Activated effector memory CD4-positive, alpha-beta T cell treated with anti-CD3 and anti-CD28 coated beads, Interleukin-2, amount 50 U/mL, for 16 hours (primary cell): ENCODE measurements around the gene ZNF234.
"Not testable (repeated sequence)": the region's sequence is repeated elsewhere in the genome, so short reads cannot be mapped to it uniquely, and the experiment has no call there.

Source experiments
- DNase-seq: peaks from one replicate; pipeline ENCODE4 v3.0.0-alpha.2; 2020

The ZNF234 gene

DNA sequence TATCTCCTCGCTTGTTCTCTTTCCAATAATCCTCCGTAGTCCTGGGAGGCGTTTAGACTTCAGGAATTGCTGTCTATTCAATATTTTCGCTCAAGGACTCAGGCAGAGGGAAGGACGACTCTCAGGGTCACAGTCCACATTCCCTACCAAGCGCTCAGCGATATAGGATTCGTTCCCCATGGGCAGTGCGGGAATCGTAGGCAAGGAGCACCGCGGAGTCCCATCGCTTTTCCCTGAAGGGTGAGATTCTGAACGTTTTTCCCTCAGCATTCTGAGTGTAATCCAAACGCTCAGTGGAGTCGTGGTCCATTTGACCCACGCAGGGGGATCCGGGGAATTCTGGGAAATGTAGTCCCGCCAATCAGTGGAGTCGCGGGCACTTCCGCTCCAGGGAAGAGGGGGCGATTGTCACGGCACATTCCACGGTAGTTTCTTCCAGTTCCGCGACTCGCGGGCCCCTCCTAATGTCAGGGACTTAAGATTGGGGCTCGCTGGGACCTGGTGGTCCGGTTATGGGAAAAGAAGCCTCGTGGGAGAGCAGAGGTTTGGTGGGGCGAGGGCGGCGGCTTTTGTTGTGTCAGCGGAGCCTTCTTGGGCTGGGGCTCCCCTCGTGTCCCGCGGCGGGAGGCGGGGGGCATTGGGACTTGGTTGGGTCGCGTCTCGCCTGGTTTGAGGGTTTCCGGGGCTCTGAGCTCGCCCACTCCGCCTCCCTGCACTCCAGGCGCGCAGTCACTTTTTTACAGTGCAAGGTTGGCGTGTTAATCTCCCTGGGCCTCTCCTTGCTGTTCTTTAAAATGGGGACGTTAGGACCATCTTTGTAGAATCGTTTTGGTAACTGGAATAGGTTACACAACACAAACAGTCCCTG lies at the start of gene ZNF234:
Gene ZNF234 (plus strand): TSS at position 364 of the 868 bp plus-strand sequence. CDS start 3,079 bp downstream, outside the sequence.
- DNase-seq, result peak; percentile 90

DNA sequence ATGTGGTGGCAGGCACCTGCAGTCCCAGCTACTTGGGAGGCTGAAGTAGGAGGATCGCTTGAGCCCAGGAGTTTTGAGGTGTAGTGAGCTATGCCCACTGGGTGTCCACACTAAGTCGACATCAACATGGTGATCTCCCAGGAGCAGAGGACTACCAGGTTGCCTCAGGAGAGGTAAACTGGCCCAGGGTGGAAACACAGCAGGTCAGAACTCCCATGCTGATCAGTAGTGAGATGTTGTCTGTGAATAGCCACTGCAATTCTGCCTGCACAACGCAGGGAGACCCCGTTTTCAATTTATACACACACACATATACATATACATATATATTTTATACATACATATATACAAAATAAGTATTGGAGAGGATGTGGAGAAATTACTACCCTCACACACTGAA lies 49.2 kb upstream of the ZNF234 start:
- no peak for DNase-seq

DNA sequence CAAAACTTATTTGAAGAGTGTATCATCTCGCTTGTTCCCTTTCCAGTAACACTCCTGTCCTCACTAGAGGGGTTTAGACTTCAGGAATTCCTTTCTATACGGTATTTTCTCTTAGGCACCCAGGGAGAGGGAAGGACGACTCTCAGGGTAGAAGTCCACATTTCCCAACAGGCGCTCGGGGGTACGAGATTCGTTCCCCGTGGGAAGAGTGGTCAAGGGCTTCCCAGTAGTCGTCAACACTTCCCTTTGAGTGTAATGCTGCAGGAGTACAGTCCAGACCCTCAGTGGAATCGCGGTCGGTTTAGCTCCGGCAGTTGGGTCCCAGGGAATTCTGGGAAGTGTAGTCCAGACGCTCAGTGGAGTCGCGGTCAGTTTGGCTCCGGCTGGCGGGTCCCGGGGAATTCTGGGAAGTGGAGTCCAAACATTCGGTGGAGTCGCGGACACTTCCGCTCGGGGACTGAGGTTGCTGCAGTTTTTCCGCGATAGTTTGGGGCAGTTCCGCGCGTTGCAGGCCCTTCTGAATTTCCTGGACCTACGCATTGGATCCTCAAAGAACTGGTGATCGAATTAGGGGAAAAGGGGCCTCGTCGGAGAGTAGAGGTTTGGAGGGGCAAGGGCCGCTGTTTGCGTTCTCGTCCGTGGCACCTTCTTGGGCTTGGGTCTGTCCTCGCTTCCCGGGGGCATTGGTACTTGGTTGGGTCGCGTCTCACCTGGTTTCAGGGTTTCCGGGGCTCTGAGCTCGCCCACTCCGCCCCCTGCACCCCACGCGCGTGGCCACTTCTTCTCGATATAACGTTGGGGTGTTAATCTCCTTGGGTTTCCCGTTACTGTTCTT lies 47.2 kb upstream of the ZNF234 start, which contains the start of gene ZNF224:
Gene ZNF224 (plus strand): TSS at position 431 of the 835 bp plus-strand sequence. CDS start 3,513 bp downstream, outside the sequence.
- DNase-seq, result peak; percentile 93

DNA sequence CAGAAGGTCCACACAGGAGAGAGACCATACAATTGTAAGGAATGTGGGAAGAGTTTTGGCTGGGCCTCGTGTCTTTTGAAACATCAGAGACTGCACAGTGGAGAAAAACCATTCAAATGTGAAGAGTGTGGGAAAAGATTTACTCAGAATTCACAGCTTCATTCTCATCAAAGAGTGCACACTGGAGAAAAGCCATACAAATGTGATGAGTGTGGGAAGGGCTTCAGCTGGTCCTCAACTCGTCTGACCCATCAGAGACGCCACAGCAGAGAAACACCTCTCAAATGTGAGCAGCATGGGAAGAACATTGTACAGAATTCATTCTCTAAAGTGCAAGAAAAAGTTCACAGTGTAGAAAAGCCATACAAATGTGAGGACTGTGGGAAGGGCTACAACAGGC lies 33.6 kb upstream of the ZNF234 start:
- DNase-seq, result no peak

DNA sequence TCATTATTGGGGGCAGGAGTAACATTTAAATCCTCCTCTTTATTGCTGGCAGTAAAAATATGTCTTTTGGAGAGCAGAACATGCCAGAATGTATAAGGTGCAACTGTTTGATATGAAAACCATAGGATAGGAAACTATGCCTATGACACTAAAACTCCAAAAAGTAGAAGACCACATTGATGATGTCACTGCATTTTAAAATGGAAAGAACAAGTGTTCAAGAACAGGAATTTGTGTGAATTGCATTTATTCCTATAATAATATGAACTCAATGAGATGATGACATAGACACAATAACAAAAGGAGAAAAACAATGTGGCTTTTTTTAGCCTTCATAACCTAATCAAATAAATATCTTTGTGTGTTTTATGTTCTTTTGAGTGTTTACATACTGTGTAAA lies 31.9 kb upstream of the ZNF234 start:
- no peak for DNase-seq

DNA sequence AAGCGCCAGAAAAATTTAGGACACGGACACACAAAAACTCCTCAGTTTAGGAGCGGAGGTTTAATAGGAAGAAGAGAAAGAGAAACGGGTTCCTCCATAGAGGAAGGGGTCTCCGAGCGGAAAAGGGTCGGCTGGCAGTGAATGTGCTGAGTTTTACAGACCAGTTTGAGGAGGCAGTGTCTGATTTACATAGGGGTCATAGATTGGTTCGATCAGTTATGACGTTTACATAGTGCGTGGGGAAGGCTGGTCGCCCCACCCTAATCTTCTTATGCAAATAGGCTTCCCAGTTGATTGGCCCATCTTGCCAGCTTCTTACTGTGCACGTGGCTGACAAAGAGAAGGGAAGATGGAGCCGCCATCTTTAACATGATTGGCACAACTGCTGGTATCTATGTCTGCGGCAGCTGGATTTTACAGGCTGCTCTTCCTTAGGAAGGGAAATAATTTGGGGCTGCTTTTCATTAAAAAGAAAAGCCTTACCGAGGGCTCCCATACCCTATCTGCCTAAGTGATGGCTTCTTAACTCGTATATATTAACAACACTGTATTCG lies 29.4 kb upstream of the ZNF234 start:
- no peak for DNase-seq

DNA sequence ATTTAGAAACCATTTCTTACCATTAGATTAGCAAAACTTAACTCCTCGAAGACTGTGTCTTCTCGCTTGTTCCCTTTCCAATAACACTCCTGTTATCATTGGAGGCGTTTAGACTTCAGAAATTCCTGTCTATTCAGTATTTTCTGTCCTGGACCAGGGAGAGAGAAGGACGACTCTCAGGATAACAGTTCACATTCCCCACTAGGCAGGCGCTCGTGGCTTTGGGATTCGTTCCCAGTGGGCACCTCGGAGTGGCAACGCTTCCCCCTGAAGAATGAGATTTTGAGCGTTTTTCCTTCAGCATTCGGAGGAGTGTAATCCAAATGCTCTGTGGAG lies 28.6 kb upstream of the ZNF234 start:
- no peak for DNase-seq

DNA sequence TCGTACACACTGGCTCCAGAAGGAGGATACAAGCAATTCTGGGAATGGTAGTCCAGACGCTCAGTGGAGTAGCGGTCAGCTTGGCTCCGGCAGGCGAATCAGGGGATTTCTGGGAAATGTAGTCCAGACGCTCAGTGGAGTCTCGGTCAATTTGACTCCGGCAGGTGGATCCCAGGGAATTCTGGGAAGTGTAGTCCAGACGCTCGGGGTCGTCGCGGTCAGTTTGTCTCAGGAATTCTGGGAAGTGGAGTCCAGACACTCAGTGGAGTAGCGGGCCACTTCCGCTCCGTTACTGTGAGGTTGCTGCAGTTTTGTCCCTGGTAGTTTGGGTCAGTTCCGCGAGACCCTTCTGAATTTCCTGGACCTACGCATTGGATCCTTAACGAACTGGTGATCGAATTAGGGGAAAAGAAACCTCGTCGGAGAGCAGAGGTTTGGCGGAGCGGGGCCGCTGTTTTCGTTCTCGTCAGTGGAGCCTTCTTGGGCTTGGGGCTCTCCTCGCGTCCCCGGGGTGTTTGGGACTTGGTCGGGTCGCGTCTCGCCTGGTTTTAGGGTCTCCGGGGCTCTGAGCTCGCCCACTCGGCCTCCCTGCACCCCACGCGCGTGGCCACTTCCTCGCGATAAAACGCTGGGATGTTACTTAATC lies 28.1 kb upstream of the ZNF234 start, which contains the start of gene ZNF225:
Gene ZNF225 (plus strand): TSS at position 262 of the 646 bp plus-strand sequence. CDS start 2,429 bp downstream, outside the sequence.
- DNase-seq, result peak; percentile 93

DNA sequence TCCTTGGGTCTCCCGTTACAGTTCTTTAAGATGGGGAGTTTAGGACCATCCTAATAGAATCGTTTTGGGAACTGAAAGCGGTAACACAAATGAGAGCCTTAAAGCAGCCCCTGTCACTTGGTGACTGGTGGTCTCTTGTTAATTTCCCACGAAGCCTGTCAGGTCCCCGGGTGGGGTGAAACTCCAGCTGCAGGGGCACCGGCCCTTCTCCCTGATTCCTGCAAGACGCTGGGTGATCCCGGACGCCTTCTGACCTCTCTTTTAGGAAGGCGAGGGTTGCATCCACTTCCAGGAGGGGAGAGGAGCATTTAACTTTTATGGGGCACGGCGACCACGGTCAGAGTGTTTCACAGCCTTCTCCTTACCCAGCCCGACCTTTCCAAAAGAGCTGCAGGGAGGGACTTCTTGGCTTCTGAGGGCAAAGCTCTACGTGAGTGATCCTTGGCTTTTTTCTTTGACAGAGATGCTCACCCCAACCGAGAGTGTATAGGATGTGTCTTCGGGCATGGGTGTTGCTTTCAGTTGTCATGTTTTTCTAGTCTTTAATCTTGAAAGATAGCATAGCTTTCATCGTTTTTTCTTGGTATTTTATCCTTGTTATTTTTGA lies 27.5 kb upstream of the ZNF234 start:
- no peak for DNase-seq

DNA sequence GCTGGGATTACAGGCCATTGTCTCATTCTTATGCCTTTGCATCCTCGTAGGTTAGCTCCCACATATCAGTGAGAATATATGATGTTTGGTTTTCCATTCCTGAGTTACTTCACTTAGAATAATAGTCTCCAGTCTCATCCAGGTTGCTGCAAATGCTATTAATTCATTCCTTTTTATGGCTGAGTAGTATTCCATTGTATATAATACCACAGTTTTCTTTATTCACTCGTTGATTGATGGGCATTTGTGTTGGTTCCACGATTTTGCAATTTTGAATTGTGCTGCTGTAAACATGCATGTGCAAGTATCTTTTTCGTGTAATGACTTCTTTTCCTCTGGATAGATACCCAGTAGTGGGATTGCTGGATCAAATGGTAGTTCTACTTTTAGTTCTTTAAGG lies 20.2 kb upstream of the ZNF234 start:
- not testable (repeated sequence) for DNase-seq

DNA sequence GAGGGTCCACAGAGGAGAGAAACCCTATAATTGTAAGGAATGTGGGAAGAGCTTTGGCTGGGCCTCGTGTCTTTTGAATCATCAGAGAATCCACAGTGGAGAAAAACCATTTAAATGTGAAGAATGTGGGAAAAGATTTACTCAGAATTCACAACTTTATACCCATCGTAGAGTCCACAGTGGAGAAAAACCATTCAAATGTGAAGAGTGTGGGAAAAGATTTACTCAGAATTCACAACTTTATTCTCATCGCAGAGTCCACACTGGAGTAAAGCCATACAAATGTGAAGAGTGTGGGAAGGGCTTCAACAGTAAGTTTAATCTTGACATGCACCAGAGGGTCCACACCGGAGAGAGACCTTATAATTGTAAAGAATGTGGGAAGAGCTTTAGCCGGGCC lies 9.4 kb upstream of the ZNF234 start:
- no peak for DNase-seq

DNA sequence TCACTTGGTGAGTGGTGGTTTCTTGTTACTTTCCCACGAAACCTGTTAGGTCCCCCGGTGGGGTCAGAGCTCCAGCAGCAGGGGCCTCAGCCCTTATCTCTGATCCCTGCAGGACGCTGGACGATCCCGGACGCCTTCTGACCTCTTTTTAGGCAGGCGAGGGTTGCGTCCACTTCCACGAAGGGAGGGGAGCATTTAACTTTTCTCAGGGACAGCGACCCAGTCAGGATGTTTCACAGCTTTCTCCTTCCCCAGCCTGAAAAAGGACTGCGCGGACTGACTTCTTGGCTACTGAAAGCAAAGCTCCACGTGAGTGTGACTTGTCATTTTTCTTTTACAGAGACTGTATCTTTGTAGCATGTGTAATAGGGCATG lies 692 bp downstream of the ZNF234 start:
- no peak for DNase-seq

DNA sequence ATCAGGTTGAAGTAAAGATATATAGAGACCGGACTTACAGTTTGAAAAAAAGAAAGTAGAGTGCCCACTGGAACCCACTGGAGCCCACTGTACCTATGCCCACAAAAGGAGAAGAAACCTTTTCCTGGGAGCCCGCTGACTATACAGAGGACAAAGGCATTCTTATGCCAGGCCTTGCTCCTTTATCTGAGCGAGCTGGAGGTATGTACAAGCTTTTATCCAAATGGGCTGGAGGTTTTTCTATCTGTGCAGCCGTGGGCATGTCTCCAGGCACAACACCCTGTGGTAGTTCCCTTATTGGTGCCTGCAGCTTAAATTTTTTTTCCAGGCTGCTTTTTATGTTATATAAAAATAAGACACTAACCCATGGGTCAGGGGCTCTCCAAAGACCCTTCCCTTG lies 8.4 kb downstream of the ZNF234 start:
- DNase-seq, result no peak

DNA sequence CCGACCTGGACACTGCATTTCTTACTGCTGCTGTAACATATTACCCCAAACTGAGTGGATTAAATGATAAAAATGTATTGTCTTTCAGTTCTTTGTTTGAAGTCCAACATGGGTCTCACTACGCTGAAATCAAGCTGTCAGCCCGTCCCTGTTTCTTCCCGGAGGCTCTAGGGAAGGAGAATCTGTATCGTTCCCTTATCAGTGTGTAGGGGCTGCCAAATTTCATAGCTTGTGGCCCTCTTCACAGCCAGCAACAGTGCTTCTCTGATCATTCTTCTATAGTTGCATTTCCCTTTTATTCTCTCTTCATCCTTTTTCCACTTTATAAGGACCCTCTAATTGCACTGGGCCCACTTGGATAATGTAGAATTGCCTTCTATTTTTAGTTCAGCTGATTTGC lies 10.1 kb downstream of the ZNF234 start:
- DNase-seq, result no peak

DNA sequence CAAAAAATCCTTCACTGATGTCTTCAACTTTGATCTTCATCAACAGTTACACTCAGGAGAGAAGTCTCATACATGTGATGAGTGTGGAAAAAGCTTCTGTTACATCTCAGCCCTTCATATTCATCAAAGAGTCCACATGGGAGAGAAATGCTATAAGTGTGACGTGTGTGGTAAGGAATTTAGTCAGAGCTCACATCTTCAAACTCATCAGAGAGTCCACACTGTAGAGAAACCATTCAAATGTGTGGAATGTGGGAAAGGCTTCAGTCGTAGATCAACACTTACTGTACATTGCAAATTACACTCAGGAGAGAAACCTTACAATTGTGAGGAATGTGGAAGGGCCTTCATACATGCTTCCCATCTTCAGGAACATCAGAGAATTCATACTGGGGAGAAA lies 15.1 kb downstream of the ZNF234 start:
- DNase-seq, result no peak

DNA sequence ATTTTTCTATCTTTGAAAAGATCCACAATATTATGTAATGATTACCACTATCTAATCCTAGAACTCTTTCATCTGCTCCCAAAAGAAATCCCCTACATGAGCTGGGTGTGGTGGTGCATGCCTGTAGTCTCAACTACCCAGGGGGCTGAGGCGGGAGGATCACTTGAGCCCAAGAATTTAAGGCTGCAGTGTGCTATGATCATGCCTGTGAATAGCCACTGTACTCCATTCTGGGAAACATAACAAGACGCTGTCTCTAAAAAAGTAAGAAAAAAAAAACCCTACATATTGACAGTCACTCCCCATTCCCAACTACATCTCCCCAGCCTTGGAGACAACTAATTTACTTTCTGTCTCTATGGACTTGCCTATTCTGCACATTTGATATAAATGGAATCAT lies 22.4 kb downstream of the ZNF234 start:
- DNase-seq, result no peak

DNA sequence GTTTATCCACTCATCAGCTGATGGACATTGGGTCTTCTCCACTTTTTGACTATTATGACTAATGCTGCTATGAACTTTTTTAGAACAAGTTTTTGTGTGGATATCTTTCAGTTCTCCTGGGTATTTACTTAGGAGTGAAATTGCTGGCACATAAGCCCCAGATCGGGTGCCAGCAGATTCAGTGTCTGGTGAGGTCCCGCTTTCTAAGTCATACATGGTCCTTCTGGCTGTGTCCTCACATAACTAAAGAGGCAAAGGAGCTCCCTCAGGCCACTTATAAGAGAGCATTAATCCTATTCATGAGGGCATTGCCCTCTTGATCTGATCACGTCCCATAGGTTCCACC lies 22.9 kb downstream of the ZNF234 start:
- DNase-seq, result no peak

DNA sequence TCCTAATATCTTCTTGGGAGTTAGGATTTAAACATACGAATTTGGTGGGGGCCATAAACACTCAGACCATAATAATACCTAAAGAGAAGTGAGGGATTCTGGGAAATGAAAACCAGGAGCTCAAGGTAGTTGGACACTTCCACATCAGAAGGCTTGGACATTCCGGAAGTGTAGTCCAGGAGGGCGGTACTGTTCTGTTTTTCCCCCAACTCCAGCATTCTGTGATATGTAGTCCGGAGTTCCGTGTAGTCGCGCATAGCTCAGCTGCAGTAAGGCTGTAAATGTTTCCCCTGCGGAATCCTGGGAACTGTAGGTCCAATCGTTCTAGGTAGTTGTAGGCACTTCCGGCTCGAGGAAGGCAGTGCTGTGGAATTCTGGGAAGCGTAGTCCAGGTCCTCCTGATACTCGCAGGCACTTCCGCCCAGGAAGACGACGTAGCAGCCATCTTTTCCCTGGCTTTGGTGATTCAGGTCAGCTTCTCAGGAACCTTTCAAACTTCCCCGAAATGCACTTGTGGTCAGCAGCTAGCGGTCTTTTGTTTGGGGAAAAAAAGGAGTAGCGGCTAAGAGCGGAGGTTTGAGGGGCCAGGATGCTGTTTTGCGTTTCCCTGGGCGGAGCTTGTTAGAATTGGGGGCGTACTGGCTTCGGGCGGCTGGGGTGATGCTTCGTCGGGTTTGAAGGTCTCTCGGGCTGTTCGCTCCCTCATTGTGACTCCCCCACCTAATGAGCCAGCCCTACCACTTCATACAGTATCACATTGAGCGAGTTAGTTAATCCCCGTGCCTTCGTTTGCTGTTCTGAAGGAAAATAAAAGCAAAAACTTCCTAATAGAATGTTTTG lies 23.5 kb downstream of the ZNF234 start, which contains the start of gene ZNF226:
Gene ZNF226 (plus strand): TSS at position 428 of the 840 bp plus-strand sequence. CDS start 4,981 bp downstream, outside the sequence.
- peak; percentile 92 for DNase-seq

DNA sequence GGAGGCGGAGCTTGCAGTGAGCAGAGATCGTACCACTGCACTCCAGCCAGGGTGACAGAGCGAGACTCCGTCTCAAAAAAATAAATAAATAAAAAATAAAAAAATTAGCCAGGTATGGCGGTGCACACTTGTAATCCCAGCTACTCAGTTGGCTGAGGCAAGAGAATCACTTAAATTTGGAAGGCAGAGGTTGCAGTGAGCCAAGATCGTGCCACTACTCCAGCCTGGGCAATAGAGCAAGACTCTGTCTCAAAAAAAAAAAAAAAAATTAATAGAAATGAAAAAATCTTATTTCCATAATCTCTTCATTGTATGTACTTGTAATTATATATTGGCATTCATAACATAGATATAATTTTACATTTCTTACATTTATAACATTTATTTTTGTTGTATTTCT lies 29.3 kb downstream of the ZNF234 start:
- DNase-seq, result not testable (repeated sequence)

DNA sequence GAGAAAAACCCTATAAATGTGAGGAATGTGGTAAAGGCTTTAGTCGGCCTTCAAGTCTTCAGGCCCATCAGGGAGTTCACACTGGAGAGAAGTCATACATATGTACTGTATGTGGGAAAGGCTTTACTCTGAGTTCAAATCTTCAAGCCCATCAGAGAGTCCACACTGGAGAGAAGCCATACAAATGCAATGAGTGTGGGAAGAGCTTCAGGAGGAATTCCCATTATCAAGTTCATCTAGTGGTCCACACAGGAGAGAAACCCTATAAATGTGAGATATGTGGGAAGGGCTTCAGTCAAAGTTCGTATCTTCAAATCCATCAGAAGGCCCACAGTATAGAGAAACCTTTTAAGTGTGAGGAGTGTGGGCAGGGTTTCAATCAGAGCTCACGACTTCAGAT lies 35.2 kb downstream of the ZNF234 start:
- no peak for DNase-seq

DNA sequence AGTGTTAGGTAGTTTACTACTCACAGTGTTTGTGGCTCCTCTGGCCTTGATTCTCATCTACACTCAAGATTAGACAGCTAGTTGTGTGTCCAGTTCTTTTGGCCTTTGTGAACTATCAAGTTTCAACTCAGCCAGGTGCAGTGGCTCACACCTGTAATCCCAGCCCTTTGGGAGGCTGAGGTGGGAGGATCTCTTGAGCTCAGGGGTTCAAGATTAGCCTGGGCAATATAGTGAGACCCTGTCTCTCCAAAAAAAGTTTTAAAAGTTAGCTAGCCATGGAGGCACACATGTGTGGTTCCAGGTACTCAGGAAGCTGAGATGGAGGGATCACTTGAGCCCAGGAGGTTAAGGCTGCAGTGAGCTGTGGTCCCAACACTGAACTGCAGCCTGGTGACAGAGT lies 39.6 kb downstream of the ZNF234 start:
- DNase-seq, result no peak

DNA sequence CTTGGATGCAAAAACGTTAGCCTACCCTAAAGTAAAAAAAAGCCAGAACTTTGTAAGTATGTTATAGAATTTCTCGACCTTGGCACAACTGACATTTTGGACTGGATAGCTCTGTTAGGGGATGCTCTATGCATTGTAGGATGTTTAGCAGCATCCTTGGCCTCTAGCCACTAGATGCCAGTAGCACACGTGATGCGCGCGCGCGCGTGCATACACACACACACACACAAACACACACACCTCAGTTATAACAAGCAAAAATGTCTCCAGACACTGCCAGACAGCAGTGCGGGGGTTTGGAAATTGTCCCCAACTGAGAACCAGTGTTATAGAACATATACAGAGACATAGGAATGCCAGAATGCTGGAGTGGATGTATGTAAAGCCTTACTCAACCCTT lies 40.8 kb downstream of the ZNF234 start:
- DNase-seq, result no peak
